Choroid plexus epithelial cell (primary cell): ENCODE data around the gene BDNF.
"Not testable (repeated sequence)": the region's sequence is repeated elsewhere in the genome, so short reads cannot be mapped to it uniquely, and the experiment has no call there.

Source experiments
- DNase-seq: peaks from one replicate; pipeline ENCODE4 v3.0.0-alpha.2; 2010; ENCODE audit warnings: low read depth
- H3K4me3 ChIP-seq: 2 replicates; pipeline ENCODE4 v1.5.1; 2011; ENCODE audit warnings: low read depth, mild to moderate bottlenecking, control low read depth, low read length, moderate library complexity
- TF ChIP-seq, protein P1 (sequence below): conservative IDR thresholded peaks from 2 replicates; pipeline ENCODE4 v1.5.1; 2011; ENCODE audit warnings: low read depth, mild to moderate bottlenecking, control low read depth, inconsistent platforms, low read length, moderate library complexity

The BDNF gene

DNA sequence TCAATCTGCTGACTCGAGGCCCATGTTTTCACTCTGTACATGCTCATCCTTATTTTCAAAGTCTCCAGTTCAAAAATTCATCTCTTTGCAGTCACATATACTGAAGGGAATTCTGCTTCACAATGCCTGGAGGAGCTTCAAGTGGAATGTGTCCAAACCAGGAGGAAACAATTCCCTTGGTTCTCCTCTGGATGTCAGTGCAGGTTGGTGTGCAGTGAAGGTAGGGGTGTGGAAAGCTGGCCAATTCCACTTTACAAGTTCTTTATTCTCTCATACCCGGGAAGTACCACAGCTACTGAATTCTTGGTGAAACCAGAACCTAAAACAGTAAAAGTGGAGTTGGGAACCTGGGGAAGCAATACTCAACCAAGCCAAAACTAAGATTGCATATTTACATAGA lies 57.3 kb downstream of the BDNF start:
- no peak for DNase-seq
- TF ChIP-seq, protein P1, sequence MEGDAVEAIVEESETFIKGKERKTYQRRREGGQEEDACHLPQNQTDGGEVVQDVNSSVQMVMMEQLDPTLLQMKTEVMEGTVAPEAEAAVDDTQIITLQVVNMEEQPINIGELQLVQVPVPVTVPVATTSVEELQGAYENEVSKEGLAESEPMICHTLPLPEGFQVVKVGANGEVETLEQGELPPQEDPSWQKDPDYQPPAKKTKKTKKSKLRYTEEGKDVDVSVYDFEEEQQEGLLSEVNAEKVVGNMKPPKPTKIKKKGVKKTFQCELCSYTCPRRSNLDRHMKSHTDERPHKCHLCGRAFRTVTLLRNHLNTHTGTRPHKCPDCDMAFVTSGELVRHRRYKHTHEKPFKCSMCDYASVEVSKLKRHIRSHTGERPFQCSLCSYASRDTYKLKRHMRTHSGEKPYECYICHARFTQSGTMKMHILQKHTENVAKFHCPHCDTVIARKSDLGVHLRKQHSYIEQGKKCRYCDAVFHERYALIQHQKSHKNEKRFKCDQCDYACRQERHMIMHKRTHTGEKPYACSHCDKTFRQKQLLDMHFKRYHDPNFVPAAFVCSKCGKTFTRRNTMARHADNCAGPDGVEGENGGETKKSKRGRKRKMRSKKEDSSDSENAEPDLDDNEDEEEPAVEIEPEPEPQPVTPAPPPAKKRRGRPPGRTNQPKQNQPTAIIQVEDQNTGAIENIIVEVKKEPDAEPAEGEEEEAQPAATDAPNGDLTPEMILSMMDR: peak; percentile 14
- H3K4me3 ChIP-seq: no peak overlapping the region

DNA sequence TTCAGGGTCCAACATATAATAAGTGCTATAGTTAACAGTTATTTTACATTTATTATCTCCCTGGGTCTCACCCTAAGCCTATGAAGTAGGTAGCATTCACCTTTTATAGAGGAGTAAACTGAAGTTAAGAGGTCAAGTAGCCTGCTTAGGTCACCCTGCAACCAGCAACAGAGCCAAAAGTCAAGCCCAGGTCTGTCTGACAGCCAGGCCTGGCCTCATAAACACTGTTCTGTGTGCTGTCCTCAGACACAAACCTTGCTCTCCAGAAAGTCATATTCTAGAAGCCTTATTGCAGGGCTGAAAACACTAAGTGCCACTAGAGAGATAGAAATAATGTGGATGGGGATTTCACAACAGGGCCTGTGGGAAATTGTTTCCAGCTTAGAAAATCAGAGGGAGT lies 59.3 kb downstream of the BDNF start:
- DNase-seq: no peak
- TF ChIP-seq, protein P1: no peak

DNA sequence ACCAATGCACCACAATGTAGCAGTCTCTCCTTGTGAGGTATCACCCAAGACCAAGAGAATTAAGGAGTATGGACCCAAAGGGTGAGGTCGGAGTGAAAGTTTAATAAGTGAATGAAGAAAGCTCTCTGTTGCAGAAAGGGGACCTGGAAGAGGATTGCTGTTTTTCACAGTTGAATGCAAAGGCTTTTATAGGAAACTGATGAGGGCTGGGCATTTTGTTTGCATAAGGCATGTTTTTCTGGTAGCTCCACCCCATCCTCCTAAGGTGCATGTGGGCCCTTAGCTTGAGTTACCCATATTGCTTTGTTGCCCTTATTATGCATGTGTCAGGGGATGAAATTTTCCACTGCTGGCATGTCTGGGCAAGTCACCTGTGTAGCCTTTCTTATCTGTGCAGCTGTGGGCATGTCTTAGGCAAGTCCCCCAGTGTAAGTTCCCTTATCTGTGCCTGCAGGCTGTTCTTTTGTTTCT lies 64.7 kb downstream of the BDNF start:
- DNase-seq: no peak
- TF ChIP-seq, protein P1: no peak

More for the DNA sequence above, 59.3 kb downstream of the BDNF start:
- H3K4me3 ChIP-seq: no peak overlapping the region

DNA sequence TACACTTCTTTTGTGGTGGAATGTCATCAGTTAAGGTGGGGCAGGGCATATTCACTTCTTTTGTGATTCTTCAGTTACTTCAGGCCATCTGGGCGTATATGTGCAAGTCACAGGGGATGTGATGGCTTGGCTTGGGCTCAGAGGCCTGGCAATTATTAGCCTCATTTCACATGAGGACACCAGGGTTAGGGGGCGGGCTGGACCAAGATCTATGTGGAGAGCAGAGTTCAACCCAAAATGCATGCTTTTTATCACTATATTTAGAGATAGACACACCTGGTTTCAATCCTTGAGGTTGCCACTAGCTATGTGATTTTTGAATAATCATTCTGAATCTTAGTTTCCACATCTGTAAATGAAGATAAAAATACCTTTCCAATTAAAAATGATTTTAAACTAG lies 65.5 kb downstream of the BDNF start:
- not testable (repeated sequence) for DNase-seq, H3K4me3 ChIP-seq

More for the DNA sequence above, 64.7 kb downstream of the BDNF start:
- no peak overlapping the region for H3K4me3 ChIP-seq

DNA sequence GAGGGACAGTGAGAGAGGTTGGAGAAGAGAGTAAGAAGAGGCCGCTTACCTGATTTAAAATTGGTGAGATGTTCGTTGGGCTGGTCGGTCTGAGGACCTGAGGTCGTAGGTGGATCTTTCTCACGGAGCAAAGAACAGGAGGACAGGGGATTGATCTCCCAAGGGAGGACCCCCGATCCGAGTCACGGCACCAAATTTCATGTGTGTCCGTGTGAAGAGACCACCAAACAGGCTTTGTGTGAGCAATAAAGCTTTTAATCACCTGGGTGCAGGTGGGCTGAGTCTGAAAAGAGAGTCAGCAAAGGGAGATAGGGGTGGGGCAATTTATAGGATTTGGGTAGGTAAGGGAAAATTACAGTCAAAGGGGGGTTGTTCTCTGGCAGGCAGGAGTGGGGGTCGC lies 66.0 kb downstream of the BDNF start:
- not testable (repeated sequence) for DNase-seq, H3K4me3 ChIP-seq

DNA sequence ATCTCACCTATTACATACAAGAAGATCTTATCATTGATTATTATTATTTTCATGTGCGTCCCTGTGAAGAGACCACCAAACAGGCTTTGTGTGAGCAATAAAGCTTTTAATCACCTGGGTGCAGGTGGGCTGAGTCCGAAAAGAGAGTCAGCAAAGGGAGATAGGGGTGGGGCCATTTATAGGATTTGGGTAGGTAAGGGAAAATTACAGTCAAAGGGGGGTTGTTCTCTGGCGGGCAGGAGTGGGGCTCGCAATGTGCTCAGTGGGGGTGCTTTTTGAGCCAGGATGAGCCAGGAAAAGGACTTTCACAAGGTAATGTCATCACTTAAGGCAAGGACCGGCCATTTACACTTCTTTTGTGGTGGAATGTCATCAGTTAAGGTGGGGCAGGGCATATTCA lies 71.2 kb downstream of the BDNF start:
- not testable (repeated sequence) for DNase-seq, H3K4me3 ChIP-seq

DNA sequence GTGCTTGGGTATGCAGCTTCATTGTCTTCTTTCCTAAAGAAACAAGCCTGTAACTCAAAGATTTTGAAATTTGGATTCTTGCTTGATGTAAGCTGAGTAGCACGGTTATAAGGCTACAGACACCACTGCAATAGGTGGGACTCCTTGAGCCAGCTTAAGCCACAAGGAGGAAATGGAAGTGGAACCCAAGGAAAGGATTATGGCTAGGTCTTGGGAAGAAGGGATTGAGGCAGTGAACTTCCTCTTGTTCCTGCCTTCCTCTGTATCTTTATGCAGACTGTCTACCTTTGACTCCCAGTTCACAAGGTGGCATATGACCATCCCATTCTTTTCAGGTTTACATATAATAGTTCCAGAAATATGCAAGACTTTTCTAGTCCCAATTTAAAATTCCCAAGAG lies 72.3 kb downstream of the BDNF start:
- TF ChIP-seq, protein P1: no peak
- no peak for DNase-seq
- no peak overlapping the region for H3K4me3 ChIP-seq

DNA sequence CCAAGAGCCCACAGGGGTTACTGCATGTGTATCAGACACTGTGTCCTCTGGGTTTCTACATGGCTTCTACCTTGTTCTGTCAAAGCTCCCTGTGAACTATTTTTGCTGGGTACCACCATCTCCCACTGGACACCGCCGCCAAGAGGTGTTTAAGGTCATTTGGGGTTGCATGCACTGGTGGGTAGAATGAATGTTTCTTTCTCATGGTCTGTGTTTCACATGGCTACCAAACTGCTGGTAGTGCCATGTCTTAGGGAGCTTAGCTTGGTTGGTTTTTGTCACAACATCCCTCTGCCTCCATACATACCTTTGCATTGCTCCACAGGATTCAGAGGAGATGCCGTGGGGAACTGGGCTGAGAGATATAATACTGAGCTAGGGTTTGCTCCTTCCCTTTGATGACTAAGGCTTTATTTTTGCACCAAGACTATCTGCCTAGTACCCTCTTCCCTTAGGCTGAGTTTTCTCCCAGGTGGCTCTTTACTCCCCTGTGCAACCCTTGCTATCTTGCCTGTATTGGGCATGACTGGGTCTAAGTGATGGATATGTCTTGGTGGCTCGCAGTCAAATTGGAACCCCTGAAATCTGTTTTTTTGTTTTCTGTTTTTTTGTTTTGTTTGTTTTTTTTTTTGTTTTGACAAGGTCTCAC lies 73.2 kb downstream of the BDNF start:
- TF ChIP-seq, protein P1: no peak
- no peak for DNase-seq
- H3K4me3 ChIP-seq: no peak overlapping the region
